ENCODE data around the gene TMEM62.

Gene TMEM62

GRCh38 chr15:43095708-43096347 is 37.6 kb upstream of the TMEM62 start:
- Histone ChIP-seq H3K4me3 (ENCODE audit: control insufficient read depth in 1 of 7, extremely low read depth in 1 of 7, insufficient read depth in 4 of 7, low read depth in 2 of 7, low read length in 6 of 7) (no peak overlapping the region), H3K27ac (ENCODE audit: insufficient read depth in 1 of 2, low read depth in 1 of 2, low read length in 2 of 2, poor library complexity in 1 of 2, severe bottlenecking in 2 of 2) (no peak overlapping the region), H3K4me1 (ENCODE audit: control extremely low read depth in 1 of 4, control insufficient read depth in 4 of 4, insufficient read depth in 4 of 4, low read length in 3 of 4) (peaks cover 0 to 17% (median 9%) of the 10 kb centered on the region in 4 experiments), H3K9me3 (ENCODE audit: control extremely low read depth in 1 of 5, control insufficient read depth in 4 of 5, insufficient read depth in 2 of 5, low read depth in 1 of 5, low read length in 4 of 5) (no peaks in the 10 kb centered on the region), H3K27me3 (replicated peaks in 2 of 5; ENCODE audit: control insufficient read depth in 4 of 5, insufficient read depth in 5 of 5, low read length in 4 of 5) (no peaks in the 10 kb centered on the region), H3K36me3 (ENCODE audit: control insufficient read depth in 4 of 4, insufficient read depth in 4 of 4, low read length in 3 of 4) (peaks cover 0 to 18% (median 13%) of the 10 kb centered on the region in 4 experiments)
- DNase-seq: no peak
- ChIA-PET CTCF (interaction anchor here (0.6 kb wide), 1 partner anchor 741 kb away, joined by 3 read pairs; no protein-coding TSS in a partner anchor), POLR2A (interaction anchor here (0.6 kb wide), 1 partner anchor 79 kb away, joined by 4 read pairs; no protein-coding TSS in a partner anchor)
- 98% methylated on average over 3 of the region's 8 CpGs for WGBS (ENCODE audit: insufficient coverage)

- H3K4me3 ChIP-seq (ENCODE audit: control insufficient read depth in 1 of 7, extremely low read depth in 1 of 7, insufficient read depth in 4 of 7, low read depth in 2 of 7, low read length in 6 of 7): no peak overlapping the region
- no peak for DNase-seq
- H3K4me1 ChIP-seq (ENCODE audit: control extremely low read depth in 1 of 4, control insufficient read depth in 4 of 4, insufficient read depth in 4 of 4, low read length in 3 of 4): peaks cover 0 to 17% (median 9%) of the 10 kb centered on the region in 4 experiments
- H3K36me3 ChIP-seq (ENCODE audit: control insufficient read depth in 4 of 4, insufficient read depth in 4 of 4, low read length in 3 of 4): peaks cover 0 to 24% (median 17%) of the 10 kb centered on the region in 4 experiments
- WGBS (ENCODE audit: insufficient coverage): 100% methylated on average over 5 of the region's 6 CpGs
- no peaks in the 10 kb centered on the region for H3K27me3 ChIP-seq (replicated peaks in 2 of 5; ENCODE audit: control insufficient read depth in 4 of 5, insufficient read depth in 5 of 5, low read length in 4 of 5)
- H3K9me3 ChIP-seq (ENCODE audit: control extremely low read depth in 1 of 5, control insufficient read depth in 4 of 5, insufficient read depth in 2 of 5, low read depth in 1 of 5, low read length in 4 of 5): no peaks in the 10 kb centered on the region
- no peak overlapping the region for H3K27ac ChIP-seq (ENCODE audit: insufficient read depth in 1 of 2, low read depth in 1 of 2, low read length in 2 of 2, poor library complexity in 1 of 2, severe bottlenecking in 2 of 2)
- ChIA-PET CTCF (no interaction called here), POLR2A (no interaction called here)
These were observed 37.0 kb upstream of the TMEM62 start for GRCh38 chr15:43096411-43096810.

DNA sequence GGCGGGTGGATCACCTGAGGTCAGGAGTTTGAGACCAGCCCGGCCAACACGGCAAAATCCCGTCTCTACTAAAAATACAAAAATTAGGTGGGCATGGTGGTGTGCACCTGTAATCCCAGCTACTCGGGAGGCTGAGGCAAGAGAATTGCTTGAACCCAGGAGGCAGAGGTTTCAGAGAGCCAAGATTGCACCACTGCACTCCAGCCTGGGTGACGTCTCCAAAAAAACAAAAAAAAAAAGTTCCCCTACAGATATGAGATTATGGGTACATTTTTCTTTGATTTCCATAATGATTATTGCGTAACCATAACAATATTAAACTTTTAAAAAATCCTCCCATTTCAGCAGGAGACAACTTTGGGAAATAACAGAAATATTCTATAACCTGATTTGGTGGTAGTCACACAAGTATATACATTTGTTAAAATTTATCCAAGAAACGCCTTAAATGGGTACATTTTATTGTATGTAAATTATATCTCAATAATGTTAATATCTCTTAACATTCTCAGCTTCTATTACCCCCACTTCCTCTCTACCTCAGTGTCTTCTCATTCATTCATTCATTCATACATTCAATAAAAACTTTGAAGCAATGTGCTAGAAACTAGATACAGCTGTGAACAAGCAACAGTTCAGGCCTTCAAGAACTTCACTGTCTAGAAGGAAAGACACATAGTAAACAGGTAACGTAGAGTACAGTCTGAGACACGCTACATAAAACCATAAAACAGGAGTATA is 34.1 kb upstream of the TMEM62 start:
- no peak for DNase-seq
- peaks cover 0 to 33% (median 26%) of the 10 kb centered on the region in 4 experiments for H3K36me3 ChIP-seq (ENCODE audit: control insufficient read depth in 4 of 4, insufficient read depth in 4 of 4, low read length in 3 of 4)
- POLR2A ChIA-PET: no interaction called here
- no peak overlapping the region for H3K27ac ChIP-seq (ENCODE audit: insufficient read depth in 1 of 2, low read depth in 1 of 2, low read length in 2 of 2, poor library complexity in 1 of 2, severe bottlenecking in 2 of 2)
- peaks cover under 1 to 9% (median 3%) of the 10 kb centered on the region in 4 experiments for H3K4me1 ChIP-seq (ENCODE audit: control extremely low read depth in 1 of 4, control insufficient read depth in 4 of 4, insufficient read depth in 4 of 4, low read length in 3 of 4)
- CTCF ChIA-PET: no interaction called here
- no peak overlapping the region for H3K4me3 ChIP-seq (ENCODE audit: control insufficient read depth in 1 of 7, extremely low read depth in 1 of 7, insufficient read depth in 4 of 7, low read depth in 2 of 7, low read length in 6 of 7)
- no peaks in the 10 kb centered on the region for H3K27me3 ChIP-seq (replicated peaks in 2 of 5; ENCODE audit: control insufficient read depth in 4 of 5, insufficient read depth in 5 of 5, low read length in 4 of 5)
- WGBS (ENCODE audit: insufficient coverage): 86% methylated on average over 2 of the region's 10 CpGs
- no peaks in the 10 kb centered on the region for H3K9me3 ChIP-seq (ENCODE audit: control extremely low read depth in 1 of 5, control insufficient read depth in 4 of 5, insufficient read depth in 2 of 5, low read depth in 1 of 5, low read length in 4 of 5)

- Histone ChIP-seq H3K27me3 (replicated peaks in 2 of 5; ENCODE audit: control insufficient read depth in 4 of 5, insufficient read depth in 5 of 5, low read length in 4 of 5) (no peaks in the 10 kb centered on the region), H3K4me1 (ENCODE audit: control extremely low read depth in 1 of 4, control insufficient read depth in 4 of 4, insufficient read depth in 4 of 4, low read length in 3 of 4) (peaks cover 10 to 16% (median 13%) of the 10 kb centered on the region in 4 experiments), H3K4me3 (ENCODE audit: control insufficient read depth in 1 of 7, extremely low read depth in 1 of 7, insufficient read depth in 4 of 7, low read depth in 2 of 7, low read length in 6 of 7) (no peak overlapping the region), H3K9me3 (ENCODE audit: control extremely low read depth in 1 of 5, control insufficient read depth in 4 of 5, insufficient read depth in 2 of 5, low read depth in 1 of 5, low read length in 4 of 5) (no peaks in the 10 kb centered on the region), H3K27ac (ENCODE audit: insufficient read depth in 1 of 2, low read depth in 1 of 2, low read length in 2 of 2, poor library complexity in 1 of 2, severe bottlenecking in 2 of 2) (no peak overlapping the region), H3K36me3 (ENCODE audit: control insufficient read depth in 4 of 4, insufficient read depth in 4 of 4, low read length in 3 of 4) (peaks cover 0 to 33% (median 26%) of the 10 kb centered on the region in 4 experiments)
- POLR2A ChIA-PET: no interaction called here
- CTCF ChIA-PET: no interaction called here
- no peak for DNase-seq
These were observed 32.4 kb upstream of the TMEM62 start for GRCh38 chr15:43100971-43101370.

DNA sequence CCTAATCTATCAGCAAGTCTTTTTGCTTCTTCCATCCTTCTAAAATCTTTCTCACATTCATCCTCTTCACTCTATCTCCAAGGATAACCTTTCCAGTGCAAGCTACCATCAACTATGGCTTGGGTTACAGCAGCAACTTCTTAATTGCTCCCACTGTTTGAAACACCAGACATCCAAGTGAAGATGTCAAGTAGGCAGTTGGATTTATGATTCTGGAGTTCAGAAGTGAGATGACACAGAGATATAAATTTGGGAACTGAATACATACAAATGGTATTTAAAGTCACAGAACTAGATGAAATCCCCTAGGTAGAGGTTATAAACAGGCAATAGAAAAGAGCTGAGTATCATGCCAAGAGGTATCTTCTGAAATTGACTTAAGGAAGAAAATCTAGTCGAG is 31.2 kb upstream of the TMEM62 start:
- Histone ChIP-seq H3K27me3 (replicated peaks in 2 of 5; ENCODE audit: control insufficient read depth in 4 of 5, insufficient read depth in 5 of 5, low read length in 4 of 5) (no peaks in the 10 kb centered on the region), H3K36me3 (ENCODE audit: control insufficient read depth in 4 of 4, insufficient read depth in 4 of 4, low read length in 3 of 4) (peaks cover 0 to 31% (median 23%) of the 10 kb centered on the region in 4 experiments), H3K4me3 (ENCODE audit: control insufficient read depth in 1 of 7, extremely low read depth in 1 of 7, insufficient read depth in 4 of 7, low read depth in 2 of 7, low read length in 6 of 7) (no peak overlapping the region), H3K4me1 (ENCODE audit: control extremely low read depth in 1 of 4, control insufficient read depth in 4 of 4, insufficient read depth in 4 of 4, low read length in 3 of 4) (peaks cover 15 to 27% (median 21%) of the 10 kb centered on the region in 4 experiments), H3K9me3 (ENCODE audit: control extremely low read depth in 1 of 5, control insufficient read depth in 4 of 5, insufficient read depth in 2 of 5, low read depth in 1 of 5, low read length in 4 of 5) (no peaks in the 10 kb centered on the region), H3K27ac (ENCODE audit: insufficient read depth in 1 of 2, low read depth in 1 of 2, low read length in 2 of 2, poor library complexity in 1 of 2, severe bottlenecking in 2 of 2) (no peak overlapping the region)
- CTCF ChIA-PET: interaction anchor here (1.7 kb wide), 1 partner anchor 10 kb away, joined by 6 read pairs; no protein-coding TSS in a partner anchor
- DNase-seq: no peak
- WGBS (ENCODE audit: insufficient coverage): 100% methylated on average over 1 of the region's 1 CpG
- POLR2A ChIA-PET: interaction anchor here (0.6 kb wide), 1 partner anchor 64 kb away, joined by 6 read pairs; no protein-coding TSS in a partner anchor

DNA sequence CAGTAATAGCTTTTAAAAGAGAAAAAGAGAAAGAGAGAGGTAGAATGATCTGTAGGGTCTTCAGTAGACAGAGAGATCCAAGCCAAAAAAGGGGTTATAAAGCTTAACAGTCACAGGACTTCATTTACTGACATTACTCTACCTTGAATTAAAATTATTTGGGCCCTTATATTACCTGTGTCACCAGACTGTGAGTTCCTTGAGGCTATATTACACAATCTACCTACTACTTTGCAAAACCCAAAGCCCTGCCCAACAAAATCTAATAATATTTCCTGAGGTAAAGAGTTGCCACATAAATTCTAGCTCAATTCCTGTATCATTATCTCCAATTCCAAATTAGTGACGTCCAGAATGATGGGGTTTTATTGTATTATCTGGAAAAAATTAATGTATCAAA is 29.5 kb upstream of the TMEM62 start:
- CTCF ChIA-PET: interaction anchor here (1.0 to 1.7 kb wide), 3 partner anchors 12 to 65 kb away, joined by 3 to 6 read pairs (median 3); no protein-coding TSS in a partner anchor

More for the DNA sequence above, 29.5 kb upstream of the TMEM62 start:
- H3K27me3 ChIP-seq (replicated peaks in 2 of 5; ENCODE audit: control insufficient read depth in 4 of 5, insufficient read depth in 5 of 5, low read length in 4 of 5): no peaks in the 10 kb centered on the region
- peaks cover 0 to 23% (median 16%) of the 10 kb centered on the region in 4 experiments for H3K36me3 ChIP-seq (ENCODE audit: control insufficient read depth in 4 of 4, insufficient read depth in 4 of 4, low read length in 3 of 4)
- WGBS (ENCODE audit: insufficient coverage): no CpG with 5 or more reads among the region's 1 CpG
- peaks cover 15 to 35% (median 21%) of the 10 kb centered on the region in 4 experiments for H3K4me1 ChIP-seq (ENCODE audit: control extremely low read depth in 1 of 4, control insufficient read depth in 4 of 4, insufficient read depth in 4 of 4, low read length in 3 of 4)
- DNase-seq: no peak
- peak overlapping the region in 2 of 7 experiments; percentile 87 to 92 for H3K4me3 ChIP-seq (ENCODE audit: control insufficient read depth in 1 of 7, extremely low read depth in 1 of 7, insufficient read depth in 4 of 7, low read depth in 2 of 7, low read length in 6 of 7)
- H3K9me3 ChIP-seq (ENCODE audit: control extremely low read depth in 1 of 5, control insufficient read depth in 4 of 5, insufficient read depth in 2 of 5, low read depth in 1 of 5, low read length in 4 of 5): no peaks in the 10 kb centered on the region
- POLR2A ChIA-PET: no interaction called here
- no peak overlapping the region for H3K27ac ChIP-seq (ENCODE audit: insufficient read depth in 1 of 2, low read depth in 1 of 2, low read length in 2 of 2, poor library complexity in 1 of 2, severe bottlenecking in 2 of 2)

All from common myeloid progenitor, CD34-positive (primary cell).